Measurements from ENCODE around the gene UBE2E3.
"Not testable (repeated sequence)": the region's sequence is repeated elsewhere in the genome, so short reads cannot be mapped to it uniquely, and the experiment has no call there.

UBE2E3 gene

DNA sequence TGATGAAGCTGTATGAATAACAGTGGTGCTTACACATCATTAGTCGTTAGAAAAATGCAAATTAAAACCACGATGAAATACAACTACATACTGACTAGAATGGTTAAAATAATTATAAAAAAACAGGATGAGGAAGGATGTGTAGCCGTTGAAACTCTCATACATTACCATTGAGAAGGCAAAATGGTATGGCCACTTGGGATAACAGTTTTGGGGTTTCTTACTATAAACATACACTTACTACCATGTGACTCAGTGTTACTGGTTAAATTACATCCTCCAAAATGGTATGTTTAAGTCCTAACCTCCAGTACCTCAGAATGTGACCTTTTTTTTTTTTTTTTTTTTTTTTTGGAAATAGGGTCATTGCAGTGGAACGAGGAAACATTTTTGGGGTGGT is 58.4 kb downstream of the UBE2E3 start:
- TF ChIP-seq, protein P1, sequence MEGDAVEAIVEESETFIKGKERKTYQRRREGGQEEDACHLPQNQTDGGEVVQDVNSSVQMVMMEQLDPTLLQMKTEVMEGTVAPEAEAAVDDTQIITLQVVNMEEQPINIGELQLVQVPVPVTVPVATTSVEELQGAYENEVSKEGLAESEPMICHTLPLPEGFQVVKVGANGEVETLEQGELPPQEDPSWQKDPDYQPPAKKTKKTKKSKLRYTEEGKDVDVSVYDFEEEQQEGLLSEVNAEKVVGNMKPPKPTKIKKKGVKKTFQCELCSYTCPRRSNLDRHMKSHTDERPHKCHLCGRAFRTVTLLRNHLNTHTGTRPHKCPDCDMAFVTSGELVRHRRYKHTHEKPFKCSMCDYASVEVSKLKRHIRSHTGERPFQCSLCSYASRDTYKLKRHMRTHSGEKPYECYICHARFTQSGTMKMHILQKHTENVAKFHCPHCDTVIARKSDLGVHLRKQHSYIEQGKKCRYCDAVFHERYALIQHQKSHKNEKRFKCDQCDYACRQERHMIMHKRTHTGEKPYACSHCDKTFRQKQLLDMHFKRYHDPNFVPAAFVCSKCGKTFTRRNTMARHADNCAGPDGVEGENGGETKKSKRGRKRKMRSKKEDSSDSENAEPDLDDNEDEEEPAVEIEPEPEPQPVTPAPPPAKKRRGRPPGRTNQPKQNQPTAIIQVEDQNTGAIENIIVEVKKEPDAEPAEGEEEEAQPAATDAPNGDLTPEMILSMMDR (conservative IDR thresholded peaks at IDR 0.05; ENCODE audit: control insufficient read depth, insufficient read depth, low read depth, low read length): no peak
- H3K4me3 ChIP-seq (ENCODE audit: control insufficient read depth, low read depth, low read length): no peak overlapping the region
- DNase-seq (ENCODE audit: low read depth): peak; percentile 56

DNA sequence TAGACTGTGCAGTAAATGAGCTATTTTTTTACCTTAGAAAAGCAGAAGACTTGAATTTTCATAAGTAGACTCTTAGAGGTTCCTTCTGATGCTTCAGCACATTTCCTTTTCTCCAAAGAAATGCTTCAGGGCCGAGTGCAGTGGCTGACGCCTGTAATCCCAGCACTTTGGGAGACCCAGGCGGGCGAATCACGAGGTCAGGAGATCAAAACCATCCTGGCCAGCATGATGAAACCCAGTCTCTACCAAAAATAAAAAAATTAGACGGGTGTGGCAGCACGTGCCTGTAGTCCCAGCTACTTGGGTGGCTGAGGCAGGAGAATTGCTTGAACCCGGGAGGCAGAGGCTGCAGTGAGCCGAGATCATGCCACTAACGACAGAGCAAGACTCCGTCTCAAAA is 60.4 kb downstream of the UBE2E3 start:
- DNase-seq (ENCODE audit: low read depth); H3K4me3 ChIP-seq (ENCODE audit: control insufficient read depth, low read depth, low read length): not testable (repeated sequence)

DNA sequence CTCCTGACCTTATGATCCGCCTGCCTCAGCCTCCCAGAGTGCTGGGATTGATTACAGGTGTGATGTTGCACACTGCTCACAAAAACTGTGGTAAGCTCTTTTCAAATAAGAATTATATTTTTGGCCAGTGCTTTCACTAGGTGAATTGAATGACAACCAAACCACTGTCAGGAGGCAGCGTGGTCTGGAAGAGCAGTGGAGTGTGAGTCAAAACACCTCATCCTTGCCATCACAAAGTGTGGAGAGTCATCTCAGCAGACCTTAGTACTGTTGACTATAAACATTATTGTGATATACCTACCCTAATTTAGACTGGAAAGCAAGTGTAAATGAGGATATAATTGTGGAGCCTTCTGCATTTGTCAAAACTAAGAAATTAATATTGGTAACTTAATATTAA is 61.3 kb downstream of the UBE2E3 start:
- TF ChIP-seq, protein P1 (conservative IDR thresholded peaks at IDR 0.05; ENCODE audit: control insufficient read depth, insufficient read depth, low read depth, low read length): no peak
- DNase-seq (ENCODE audit: low read depth): peak; percentile 43
- H3K4me3 ChIP-seq (ENCODE audit: control insufficient read depth, low read depth, low read length): no peak overlapping the region

DNA sequence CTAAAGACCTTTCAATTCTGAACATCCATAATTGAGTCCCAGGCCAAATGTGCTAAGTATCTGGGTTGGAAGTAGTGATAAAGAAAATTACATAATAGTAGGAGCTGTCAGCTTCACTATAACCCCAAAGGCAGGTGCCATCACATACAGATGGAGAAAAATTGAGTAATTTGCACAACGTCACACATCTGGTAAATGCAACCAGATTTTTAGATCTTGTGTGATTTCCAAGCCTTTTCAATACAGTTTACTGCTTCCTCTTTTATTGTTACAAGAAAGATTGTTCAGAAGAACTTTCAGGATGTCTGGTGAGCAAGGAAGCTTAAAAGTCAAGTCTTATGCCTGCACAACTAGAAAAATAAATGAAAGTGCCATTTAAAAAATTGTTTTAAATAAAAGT is 62.3 kb downstream of the UBE2E3 start:
- no peak for DNase-seq (ENCODE audit: low read depth)
- TF ChIP-seq, protein P1 (conservative IDR thresholded peaks at IDR 0.05; ENCODE audit: control insufficient read depth, insufficient read depth, low read depth, low read length): no peak
- H3K4me3 ChIP-seq (ENCODE audit: control insufficient read depth, low read depth, low read length): no peak overlapping the region

DNA sequence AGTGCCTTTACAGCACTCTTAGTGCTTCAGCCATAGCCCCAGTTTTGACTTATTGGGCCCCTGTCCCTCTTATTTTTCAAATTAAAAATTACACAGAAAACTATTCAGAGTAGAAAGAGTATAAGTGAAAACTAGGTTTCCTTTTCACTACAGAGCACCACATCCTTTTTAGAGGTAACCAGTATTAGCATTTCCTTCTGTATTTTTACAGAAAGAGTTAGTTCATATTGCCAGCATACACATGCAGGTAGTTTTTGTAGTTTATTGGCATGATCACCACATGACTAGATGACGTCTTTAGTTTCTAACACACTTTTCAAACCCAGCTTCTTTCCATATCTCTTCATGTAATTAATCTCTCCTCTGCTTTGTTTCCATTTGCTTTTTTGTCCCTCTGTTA is 66.4 kb downstream of the UBE2E3 start:
- TF ChIP-seq, protein P1 (conservative IDR thresholded peaks at IDR 0.05; ENCODE audit: control insufficient read depth, insufficient read depth, low read depth, low read length): no peak
- no peak overlapping the region for H3K4me3 ChIP-seq (ENCODE audit: control insufficient read depth, low read depth, low read length)
- DNase-seq (ENCODE audit: low read depth): no peak

GRCh38 chr2:181047829-181048228 is 67.4 kb downstream of the UBE2E3 start:
- DNase-seq (ENCODE audit: low read depth): no peak
- TF ChIP-seq, protein P1 (conservative IDR thresholded peaks at IDR 0.05; ENCODE audit: control insufficient read depth, insufficient read depth, low read depth, low read length): no peak
- H3K4me3 ChIP-seq (ENCODE audit: control insufficient read depth, low read depth, low read length): no peak overlapping the region

DNA sequence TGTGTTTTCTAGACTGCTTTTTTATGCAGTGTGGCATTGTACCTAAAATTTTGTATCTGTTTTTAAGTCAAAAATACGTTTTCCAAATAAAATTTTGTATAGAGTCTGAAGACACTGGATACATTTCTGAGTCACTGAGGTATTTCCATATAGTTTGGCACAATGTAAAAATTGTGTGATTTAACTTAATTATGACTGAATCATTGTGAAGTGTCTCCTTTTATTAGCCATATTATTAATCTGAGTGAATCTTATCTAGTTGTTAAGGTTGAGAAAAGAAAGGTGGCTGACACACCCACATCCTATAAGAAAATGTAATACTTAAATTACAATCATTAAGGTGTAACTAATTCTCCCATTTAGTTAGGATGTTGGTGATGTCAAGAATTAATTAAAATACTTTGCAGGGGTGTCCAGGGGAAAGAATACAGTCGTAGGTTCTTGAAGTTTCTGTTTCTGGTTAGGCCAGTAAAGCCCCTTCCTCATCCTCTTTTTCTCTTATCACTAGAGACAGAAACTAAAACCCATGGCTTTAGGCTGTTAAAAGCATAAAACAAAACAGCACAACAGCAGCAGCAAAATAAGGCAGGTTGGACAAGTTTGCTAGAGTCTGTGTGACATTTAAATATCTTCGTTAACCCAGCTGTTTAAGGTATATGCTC is 71.6 kb downstream of the UBE2E3 start:
- DNase-seq (ENCODE audit: low read depth): no peak
- H3K4me3 ChIP-seq (ENCODE audit: control insufficient read depth, low read depth, low read length): no peak overlapping the region
- TF ChIP-seq, protein P1 (conservative IDR thresholded peaks at IDR 0.05; ENCODE audit: control insufficient read depth, insufficient read depth, low read depth, low read length): no peak

Data from fibroblast of mammary gland (primary cell).